ENCODE data around the gene SNX33. TPM values are rescaled to one million over a fixed set of nuclear protein-coding genes. Genes with fewer than 3 reads are reported as not detected.

The SNX33 gene
- total and polyA plus RNA-seq, 2 of the 13 experiments (the other 11 are each of a cell fraction or from before 2014, with no cell fraction given): 11.0 to 11.6 TPM

- TF ChIP-seq FOXP4 (CRISPR knock-in tag; IDR thresholded peaks at IDR 0.05) (peak; percentile 75), ZNF253 (CRISPR knock-in tag; IDR thresholded peaks at IDR 0.05; ENCODE audit: borderline replicate concordance) (no peak), MYNN (CRISPR knock-in tag; IDR thresholded peaks at IDR 0.05; ENCODE audit: low read depth) (no peak), ZNF569 (CRISPR knock-in tag; IDR thresholded peaks at IDR 0.05; ENCODE audit: borderline replicate concordance) (no peak), ZNF609 (CRISPR knock-in tag; IDR thresholded peaks at IDR 0.05; ENCODE audit: borderline replicate concordance) (peak; percentile 44; the same call in 1 of the 2 replicates), ZBTB39 (CRISPR knock-in tag; IDR thresholded peaks at IDR 0.05) (no peak), ZNF570 (CRISPR knock-in tag; IDR thresholded peaks at IDR 0.05; ENCODE audit: borderline replicate concordance) (no peak), ZNF350 (CRISPR knock-in tag; IDR thresholded peaks at IDR 0.05; ENCODE audit: borderline replicate concordance, low read depth) (no peak), HOMEZ (CRISPR knock-in tag; IDR thresholded peaks at IDR 0.05; ENCODE audit: low read depth) (no peak), FOXA1 (IDR thresholded peaks at IDR 0.05) (no peak), FOXA1 (CRISPR knock-in tag; IDR thresholded peaks at IDR 0.05) (no peak), BCL6 (CRISPR knock-in tag; IDR thresholded peaks at IDR 0.05) (0 out of 2 replicates have a peak, but pooled peaks have one; percentile 13), REPIN1 (CRISPR knock-in tag; IDR thresholded peaks at IDR 0.05; ENCODE audit: borderline replicate concordance, low read depth) (no peak), GABPA (IDR thresholded peaks at IDR 0.05; ENCODE audit: low read depth, low read length) (no peak), GABPA (CRISPR knock-in tag; IDR thresholded peaks at IDR 0.05; ENCODE audit: low read depth) (peak; percentile 80), FOXA3 (CRISPR knock-in tag; IDR thresholded peaks at IDR 0.05) (peak; percentile 57; the same call in 1 of the 2 replicates), FOSL2 (CRISPR knock-in tag; IDR thresholded peaks at IDR 0.05) (0 out of 2 replicates have a peak, but pooled peaks have one; percentile 9), GATAD2A (CRISPR knock-in tag; IDR thresholded peaks at IDR 0.05) (peak; percentile 34; the same call in 1 of the 2 replicates), ZBTB3 (CRISPR knock-in tag; IDR thresholded peaks at IDR 0.05; ENCODE audit: borderline replicate concordance, low read depth) (peak; percentile 58; the same call in 1 of the 2 replicates), ZNF563 (CRISPR knock-in tag; IDR thresholded peaks at IDR 0.05) (no peak), FOXK1 (CRISPR knock-in tag; IDR thresholded peaks at IDR 0.05; ENCODE audit: borderline replicate concordance, low read depth) (0 out of 2 replicates have a peak, but pooled peaks have one; percentile 35)
Measured at GRCh38 chr15:75641603-75642002, 6.1 kb upstream of the SNX33 start (continued).
